Panc1 (cell line): ENCODE results near the gene FAAP100. TPM values are rescaled to one million over a fixed set of nuclear protein-coding genes. Genes with fewer than 3 reads are reported as not detected.
A peak's percentile ranks its signal among the peaks of the same experiment; 100 is the strongest.

Source experiments
- ATAC-seq: fragments of 200-7000 bp; cut with Tn5 transposase; 2 replicates; pipeline ENCODE4 v1.9.1; 2020; ENCODE audit warnings: mild to moderate bottlenecking, moderate library complexity
- BruUV-seq: library from RNA; stranded (reverse); fragments of 400-500 nt; replicated peaks from 2 replicates; lab custom pipeline; 2021; lab: Mats Ljungman, UMichigan
- CTCF ChIA-PET: fragments of 300-600 bp; sonication (Branson Sonifier 250); formaldehyde crosslinking; loops from one replicate; lab custom pipeline; 2022; ENCODE audit warnings: antibody characterized with exemption; lab: Charles Lee
- POLR2A ChIA-PET: fragments of 300-600 bp; sonication (Branson Sonifier 250); formaldehyde crosslinking; loops from one replicate; lab custom pipeline; 2022; ENCODE audit warnings: antibody characterized with exemption; lab: Charles Lee
- DNase-seq: peaks from one replicate; pipeline ENCODE4 v3.0.0-alpha.2; 2010; ENCODE audit warnings: low read depth, low spot score
- H3K27ac ChIP-seq: 2 replicates; pipeline ENCODE4 v1.5.1; 2011; ENCODE audit warnings: mild to moderate bottlenecking, low read length, inconsistent platforms
- H3K27me3 ChIP-seq: fragments of 200-500 bp; sonication (Bioruptor generic); 2 replicates; pipeline ENCODE4 v1.6.0; 2014; ENCODE audit warnings: low read length, inconsistent platforms; ENCODE audit not compliant: control insufficient read depth, insufficient read depth
- H3K36me3 ChIP-seq: fragments of 200-500 bp; sonication (Bioruptor generic); 2 replicates; pipeline ENCODE4 v1.5.1; 2014; ENCODE audit warnings: inconsistent platforms, mild to moderate bottlenecking, low read length, moderate library complexity; ENCODE audit not compliant: control insufficient read depth, insufficient read depth
- H3K4me1 ChIP-seq: 2 replicates; pipeline ENCODE4 v1.5.1; 2011; ENCODE audit warnings: inconsistent platforms, mild to moderate bottlenecking, low read length, moderate library complexity; ENCODE audit not compliant: control insufficient read depth, insufficient read depth
- H3K4me3 ChIP-seq, 2 experiments: 2 replicates each; pipeline ENCODE4 v1.5.1; 2011 to 2012; ENCODE audit warnings: low read depth in 2 of 2, low read length in 2 of 2, mild to moderate bottlenecking in 2 of 2, inconsistent platforms in 1 of 2, moderate library complexity in 1 of 2
- H3K9me3 ChIP-seq: fragments of 200-500 bp; sonication (Bioruptor generic); 2 replicates; pipeline ENCODE4 v1.5.1; 2014; ENCODE audit warnings: low read depth, mild to moderate bottlenecking, inconsistent platforms, low read length, moderate library complexity; ENCODE audit not compliant: control insufficient read depth, insufficient read depth
- CTCF ChIP-seq: fragments of 450-650 bp; IDR thresholded peaks from 2 replicates; pipeline ENCODE4 v1.5.1; 2017; ENCODE audit warnings: mild to moderate bottlenecking
- POLR2AphosphoS5 ChIP-seq: IDR thresholded peaks from 2 replicates; pipeline ENCODE4 v1.6.1; 2012; ENCODE audit warnings: mild to moderate bottlenecking, low read depth, low read length, moderate library complexity
- SIN3A ChIP-seq: IDR thresholded peaks from 2 replicates; pipeline ENCODE4 v1.6.1; 2012; ENCODE audit warnings: low read depth, mild to moderate bottlenecking, low read length, moderate library complexity, borderline replicate concordance; ENCODE audit not compliant: insufficient read depth
- TCF7L2 ChIP-seq: IDR thresholded peaks from 2 replicates; pipeline ENCODE4 v1.6.1; 2011; ENCODE audit warnings: mild to moderate bottlenecking, low read depth, low read length, inconsistent platforms
- in situ Hi-C: cut with HindIII; loops from 2 replicates; pipeline ENCODE4 v1.10.0; 2016; ENCODE audit warnings: low sequenced_read_pairs, low pct_unique_long_range_greater_than_20kb
- intact Hi-C: fragments of 100-400 bp; cut with micrococcal nuclease; formaldehyde crosslinking; loops from one replicate; pipeline ENCODE4 v1.10.0; 2022; ENCODE audit not compliant: unreplicated experiment
- total RNA-seq: library from RNA; stranded (reverse); gene quantifications from one replicate; pipeline ENCODE4 v1.2.1, GENCODE V29; 2021; ENCODE audit not compliant: unreplicated experiment
- TF ChIP-seq, protein P1 (sequence below), 2 experiments: IDR thresholded peaks; 2 replicates each; pipeline ENCODE4 v1.6.1; 2011 to 2012; ENCODE audit warnings: low read depth in 2 of 2, control low read depth in 1 of 2, low read length in 1 of 2, mild to moderate bottlenecking in 1 of 2, moderate library complexity in 1 of 2; ENCODE audit not compliant: insufficient read depth in 1 of 2

The FAAP100 gene
- total RNA-seq, 1 experiment from 2014 or later = 265 TPM

DNA sequence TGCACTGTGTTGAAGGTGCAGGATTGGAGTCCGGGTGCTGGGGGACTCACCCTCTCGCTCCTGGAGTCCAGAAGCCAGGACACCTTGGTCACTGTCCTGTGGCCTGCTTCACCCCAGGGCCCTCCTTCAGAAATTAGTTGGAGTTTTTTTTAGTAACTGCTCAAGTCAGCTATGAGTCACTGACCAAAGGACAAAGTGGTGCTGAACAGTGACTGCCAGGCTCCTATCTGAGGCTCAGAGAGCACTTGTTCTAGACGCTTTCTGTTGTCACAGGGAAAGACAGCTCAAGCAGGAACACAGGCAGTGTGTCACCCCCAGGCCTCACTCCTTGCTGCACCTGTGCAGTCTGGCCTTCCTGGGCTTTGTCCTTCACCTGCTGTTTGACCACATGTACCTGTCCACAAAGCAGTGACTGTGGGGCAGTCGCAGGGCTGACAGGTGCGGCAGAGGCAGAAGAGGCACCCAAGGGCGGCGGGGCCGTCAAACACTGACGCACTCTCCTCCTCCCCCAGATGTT is 4.1 kb upstream of the FAAP100 start:
- Histone ChIP-seq H3K27me3 (no peaks in the 10 kb centered on the region), H3K4me1 (peaks cover 76% of the 10 kb centered on the region), H3K4me3 (no peak overlapping the region), H3K9me3 (no peaks in the 10 kb centered on the region), H3K36me3 (peaks cover 7% of the 10 kb centered on the region; the same call in 1 of the 2 replicates), H3K27ac (peak overlapping the region; percentile 100)
- CTCF ChIA-PET = no interaction called here
- POLR2A ChIA-PET = interaction anchor here (0.6 kb wide), 1 partner anchor 18 kb away, joined by 5 read pairs; no protein-coding TSS in a partner anchor
- TF ChIP-seq POLR2AphosphoS5 (no peak; the same call in 1 of the 2 replicates), SIN3A (no peak), TCF7L2 (no peak), CTCF (no peak)
- TF ChIP-seq, protein P1, sequence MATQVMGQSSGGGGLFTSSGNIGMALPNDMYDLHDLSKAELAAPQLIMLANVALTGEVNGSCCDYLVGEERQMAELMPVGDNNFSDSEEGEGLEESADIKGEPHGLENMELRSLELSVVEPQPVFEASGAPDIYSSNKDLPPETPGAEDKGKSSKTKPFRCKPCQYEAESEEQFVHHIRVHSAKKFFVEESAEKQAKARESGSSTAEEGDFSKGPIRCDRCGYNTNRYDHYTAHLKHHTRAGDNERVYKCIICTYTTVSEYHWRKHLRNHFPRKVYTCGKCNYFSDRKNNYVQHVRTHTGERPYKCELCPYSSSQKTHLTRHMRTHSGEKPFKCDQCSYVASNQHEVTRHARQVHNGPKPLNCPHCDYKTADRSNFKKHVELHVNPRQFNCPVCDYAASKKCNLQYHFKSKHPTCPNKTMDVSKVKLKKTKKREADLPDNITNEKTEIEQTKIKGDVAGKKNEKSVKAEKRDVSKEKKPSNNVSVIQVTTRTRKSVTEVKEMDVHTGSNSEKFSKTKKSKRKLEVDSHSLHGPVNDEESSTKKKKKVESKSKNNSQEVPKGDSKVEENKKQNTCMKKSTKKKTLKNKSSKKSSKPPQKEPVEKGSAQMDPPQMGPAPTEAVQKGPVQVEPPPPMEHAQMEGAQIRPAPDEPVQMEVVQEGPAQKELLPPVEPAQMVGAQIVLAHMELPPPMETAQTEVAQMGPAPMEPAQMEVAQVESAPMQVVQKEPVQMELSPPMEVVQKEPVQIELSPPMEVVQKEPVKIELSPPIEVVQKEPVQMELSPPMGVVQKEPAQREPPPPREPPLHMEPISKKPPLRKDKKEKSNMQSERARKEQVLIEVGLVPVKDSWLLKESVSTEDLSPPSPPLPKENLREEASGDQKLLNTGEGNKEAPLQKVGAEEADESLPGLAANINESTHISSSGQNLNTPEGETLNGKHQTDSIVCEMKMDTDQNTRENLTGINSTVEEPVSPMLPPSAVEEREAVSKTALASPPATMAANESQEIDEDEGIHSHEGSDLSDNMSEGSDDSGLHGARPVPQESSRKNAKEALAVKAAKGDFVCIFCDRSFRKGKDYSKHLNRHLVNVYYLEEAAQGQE (IDR thresholded peaks at IDR 0.05; ENCODE audit: insufficient read depth in 1 of 2, low read depth in 2 of 2, low read length in 1 of 2) = no peak
- DNase-seq (no peak), ATAC-seq (no peak)
- BruUV-seq = no TSS peak
- in situ Hi-C loops = no loop called here
- intact Hi-C loops = loop anchor here (5.0 kb wide), 1 partner anchor 46 kb away; no protein-coding TSS in a partner anchor

GRCh38 chr17:81553616-81554181 is 1.5 kb upstream of the FAAP100 start:
- peak overlapping the region; percentile 100 for H3K27ac ChIP-seq
- intact Hi-C loops (loop anchor here (2.0 kb wide), 1 partner anchor 13 kb away; no protein-coding TSS in a partner anchor), in situ Hi-C loops (no loop called here)
- POLR2A ChIA-PET = no interaction called here
- no peaks in the 10 kb centered on the region for H3K9me3 ChIP-seq
- H3K4me3 ChIP-seq = peak overlapping the region; percentile 84 to 91
- DNase-seq (no peak), ATAC-seq (peak; percentile 44)
- H3K27me3 ChIP-seq = no peaks in the 10 kb centered on the region
- CTCF ChIA-PET = no interaction called here
- H3K4me1 ChIP-seq = peaks cover 59% of the 10 kb centered on the region
- TSS peak; percentile 92 for BruUV-seq
- peaks cover 7% of the 10 kb centered on the region; the same call in 1 of the 2 replicates for H3K36me3 ChIP-seq
- 0 out of 2 replicates have a peak, but pooled peaks have one; percentile 70 for TF ChIP-seq POLR2AphosphoS5
- TF ChIP-seq, protein P1 (IDR thresholded peaks at IDR 0.05; ENCODE audit: insufficient read depth in 1 of 2, low read depth in 2 of 2, low read length in 1 of 2) = no peak
- TF ChIP-seq CTCF = no peak
- no peak; the same call in 1 of the 2 replicates for TF ChIP-seq TCF7L2
